Peyer's patch (tissue), 4 donors: ENCODE data around the gene VPS16. TPM values are rescaled to one million over a fixed set of nuclear protein-coding genes. Genes with fewer than 3 reads are reported as not detected.

ENCODE experiments used
- DNase-seq, 3 donors: peaks; one replicate each; pipeline ENCODE4 v3.0.0-alpha.2; 2017 to 2019
- H3K27ac ChIP-seq, 4 donors: fragments of 200-600 bp; sonication (generic); one replicate each; pipeline ENCODE4 v1.5.1; 2016 to 2019
- H3K27me3 ChIP-seq, 2 donors: fragments of 200-600 bp; sonication (generic); one replicate each; pipeline ENCODE4 v1.5.1; 2019
- H3K36me3 ChIP-seq, 3 donors: fragments of 200-600 bp; sonication (generic); one replicate each; pipeline ENCODE4 v1.5.1; 2016 to 2019
- H3K4me1 ChIP-seq, 4 donors: fragments of 200-600 bp; sonication (generic); one replicate each; pipeline ENCODE4 v1.5.1; 2016 to 2019
- H3K4me3 ChIP-seq, 4 donors: fragments of 200-600 bp; sonication (generic); 1 replicate in 3 of 4; 2 replicates in 1 of 4; pipeline ENCODE4 v1.5.1; 2016 to 2019; ENCODE audit warnings: mild to moderate bottlenecking in 1 of 4
- H3K9me3 ChIP-seq, 4 donors: fragments of 200-600 bp; sonication (generic); one replicate each; pipeline ENCODE4 v1.5.1; 2016 to 2019; ENCODE audit warnings: mild to moderate bottlenecking in 1 of 4
- POLR2A ChIP-seq, 2 donors: fragments of 450-650 bp; IDR thresholded peaks; one replicate each; pipeline ENCODE4 v1.5.1; 2017; ENCODE audit warnings: antibody characterized with exemption in 2 of 2, mild to moderate bottlenecking in 2 of 2, moderate library complexity in 2 of 2
- total RNA-seq, 4 donors: library from RNA; depleted of rRNA; stranded (reverse); fragments of >200 nt; gene quantifications; one replicate each; pipeline ENCODE4 v1.1.0, GENCODE V29; 2016
- TF ChIP-seq, protein P1 (sequence below), 6 experiments: fragments of 450-650 bp in 4 of 6; fragments of 200-600 bp in 2 of 6; sonication (generic) in 1 of 6; IDR thresholded peaks; one replicate each; pipeline ENCODE4 v1.5.1; 2017 to 2019; ENCODE audit warnings: antibody characterized with exemption in 6 of 6, mild to moderate bottlenecking in 3 of 6, moderate library complexity in 1 of 6

Gene VPS16
- total RNA-seq, 4 donors from 2014 or later: 43.7 to 54.6 (median 45.1) TPM

- Histone ChIP-seq H3K27ac (no peak overlapping the region), H3K4me1 (peaks cover 0 to 18% (median 0%) of the 10 kb centered on the region in 4 donors), H3K36me3 (no peaks in the 10 kb centered on the region), H3K27me3 (no peaks in the 10 kb centered on the region), H3K4me3 (no peak overlapping the region), H3K9me3 (no peaks in the 10 kb centered on the region)
- DNase-seq: no peak
- TF ChIP-seq, protein P1, sequence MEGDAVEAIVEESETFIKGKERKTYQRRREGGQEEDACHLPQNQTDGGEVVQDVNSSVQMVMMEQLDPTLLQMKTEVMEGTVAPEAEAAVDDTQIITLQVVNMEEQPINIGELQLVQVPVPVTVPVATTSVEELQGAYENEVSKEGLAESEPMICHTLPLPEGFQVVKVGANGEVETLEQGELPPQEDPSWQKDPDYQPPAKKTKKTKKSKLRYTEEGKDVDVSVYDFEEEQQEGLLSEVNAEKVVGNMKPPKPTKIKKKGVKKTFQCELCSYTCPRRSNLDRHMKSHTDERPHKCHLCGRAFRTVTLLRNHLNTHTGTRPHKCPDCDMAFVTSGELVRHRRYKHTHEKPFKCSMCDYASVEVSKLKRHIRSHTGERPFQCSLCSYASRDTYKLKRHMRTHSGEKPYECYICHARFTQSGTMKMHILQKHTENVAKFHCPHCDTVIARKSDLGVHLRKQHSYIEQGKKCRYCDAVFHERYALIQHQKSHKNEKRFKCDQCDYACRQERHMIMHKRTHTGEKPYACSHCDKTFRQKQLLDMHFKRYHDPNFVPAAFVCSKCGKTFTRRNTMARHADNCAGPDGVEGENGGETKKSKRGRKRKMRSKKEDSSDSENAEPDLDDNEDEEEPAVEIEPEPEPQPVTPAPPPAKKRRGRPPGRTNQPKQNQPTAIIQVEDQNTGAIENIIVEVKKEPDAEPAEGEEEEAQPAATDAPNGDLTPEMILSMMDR (IDR thresholded peaks at IDR 0.05): no peak
- no peak for TF ChIP-seq POLR2A (IDR thresholded peaks at IDR 0.05)
These were observed 43.4 kb downstream of the VPS16 start for GRCh38 chr20:2883726-2884637.

GRCh38 chr20:2887715-2888114 lies 47.2 kb downstream of the VPS16 start:
- no peaks in the 10 kb centered on the region for H3K9me3 ChIP-seq
- peaks cover 0 to 25% (median 0%) of the 10 kb centered on the region in 4 donors for H3K4me1 ChIP-seq
- no peaks in the 10 kb centered on the region for H3K36me3 ChIP-seq
- TF ChIP-seq, protein P1 (IDR thresholded peaks at IDR 0.05): no peak
- TF ChIP-seq POLR2A (IDR thresholded peaks at IDR 0.05): no peak
- no peak overlapping the region for H3K27ac ChIP-seq
- no peak for DNase-seq
- H3K4me3 ChIP-seq: no peak overlapping the region
- no peaks in the 10 kb centered on the region for H3K27me3 ChIP-seq

DNA sequence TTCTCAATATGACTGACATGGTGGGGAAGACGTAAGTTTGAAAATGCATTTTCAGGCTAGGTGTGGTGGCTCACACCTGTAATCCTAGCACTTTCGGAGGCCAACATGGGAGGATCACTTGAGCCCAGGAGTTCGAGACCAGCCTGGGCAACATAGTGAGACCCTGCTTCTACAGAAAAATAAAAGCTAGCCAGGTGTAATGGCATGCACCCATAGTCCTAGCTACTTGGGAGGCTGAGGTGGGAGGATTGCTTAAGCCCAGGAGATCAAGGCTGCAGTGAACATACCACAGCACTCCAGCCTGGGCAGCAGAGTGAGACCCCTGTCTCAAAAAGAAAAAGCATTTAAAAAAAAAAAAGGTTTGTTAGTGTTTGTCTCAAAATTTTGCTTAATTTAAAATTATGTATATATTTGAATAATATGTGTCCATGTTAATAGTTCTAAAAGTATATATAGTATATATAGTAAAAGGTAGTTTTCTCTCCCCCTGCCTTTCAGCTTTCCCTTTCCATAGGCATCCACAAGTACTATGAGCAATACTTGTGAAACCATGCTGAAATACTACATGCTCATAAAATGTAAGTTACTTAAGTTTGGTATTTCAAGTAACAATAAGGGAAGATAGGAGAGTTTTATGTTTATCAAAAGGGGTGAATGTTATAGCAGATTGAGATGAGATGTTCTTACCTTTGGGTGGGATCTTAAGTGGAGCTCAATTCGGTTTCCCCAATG lies 47.8 kb downstream of the VPS16 start:
- Histone ChIP-seq H3K27me3 (no peaks in the 10 kb centered on the region), H3K36me3 (no peaks in the 10 kb centered on the region), H3K27ac (no peak overlapping the region), H3K9me3 (no peaks in the 10 kb centered on the region), H3K4me3 (no peak overlapping the region), H3K4me1 (peaks cover 0 to 25% (median 0%) of the 10 kb centered on the region in 4 donors)
- no peak for DNase-seq
- TF ChIP-seq, protein P1 (IDR thresholded peaks at IDR 0.05): no peak
- no peak for TF ChIP-seq POLR2A (IDR thresholded peaks at IDR 0.05)

DNA sequence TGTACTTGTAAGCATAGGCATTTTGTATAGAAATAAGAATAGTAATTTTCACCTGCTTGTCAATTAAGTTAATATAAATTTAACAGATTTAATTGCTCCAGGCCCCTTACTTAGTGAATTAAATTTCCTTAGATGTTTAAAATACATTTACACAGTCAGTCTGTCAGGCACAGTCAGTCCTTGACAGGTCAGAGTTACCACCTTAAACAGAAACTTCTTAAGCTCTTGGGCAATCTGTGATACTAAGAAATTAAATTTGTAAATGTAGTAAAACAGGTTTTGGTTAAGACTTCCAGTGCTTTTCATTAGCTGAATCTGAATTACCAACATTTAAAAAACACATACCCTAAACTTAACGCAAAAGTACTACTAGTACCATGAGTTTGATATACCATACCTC lies 48.7 kb downstream of the VPS16 start:
- Histone ChIP-seq H3K9me3 (no peaks in the 10 kb centered on the region), H3K4me1 (peaks cover 0 to 25% (median 0%) of the 10 kb centered on the region in 4 donors), H3K27me3 (no peaks in the 10 kb centered on the region), H3K4me3 (no peak overlapping the region), H3K27ac (no peak overlapping the region), H3K36me3 (no peaks in the 10 kb centered on the region)
- DNase-seq: no peak
- TF ChIP-seq, protein P1 (IDR thresholded peaks at IDR 0.05): no peak
- TF ChIP-seq POLR2A (IDR thresholded peaks at IDR 0.05): no peak

- Histone ChIP-seq H3K27ac (no peak overlapping the region), H3K4me3 (no peak overlapping the region), H3K27me3 (no peaks in the 10 kb centered on the region), H3K4me1 (peaks cover 0 to 24% (median 0%) of the 10 kb centered on the region in 4 donors), H3K9me3 (no peaks in the 10 kb centered on the region), H3K36me3 (no peaks in the 10 kb centered on the region)
- no peak for DNase-seq
- TF ChIP-seq, protein P1 (IDR thresholded peaks at IDR 0.05): no peak
- no peak for TF ChIP-seq POLR2A (IDR thresholded peaks at IDR 0.05)
These were observed 49.3 kb downstream of the VPS16 start for GRCh38 chr20:2889797-2890196.
